Prostate gland (tissue), 2 donors: ENCODE results near the gene KRTAP2-2.
"Not testable (repeated sequence)": the region's sequence is repeated elsewhere in the genome, so short reads cannot be mapped to it uniquely, and the experiment has no call there.

Experiments
- CTCF ChIP-seq, 4 experiments: fragments of 200-600 bp in 2 of 4; fragments of 450-650 bp in 2 of 4; sonication (generic) in 2 of 4; IDR thresholded peaks; 1 replicate in 3 of 4; 2 replicates in 1 of 4; pipeline ENCODE4 v1.5.1; 2016 to 2019; ENCODE audit warnings: antibody characterized with exemption in 4 of 4, mild to moderate bottlenecking in 2 of 4, moderate library complexity in 2 of 4
- POLR2A ChIP-seq: fragments of 450-650 bp; IDR thresholded peaks from one replicate; pipeline ENCODE4 v1.6.1; 2016; ENCODE audit warnings: antibody characterized with exemption, mild to moderate bottlenecking
- POLR2AphosphoS5 ChIP-seq: sonication (generic); formaldehyde crosslinking; IDR thresholded peaks from one replicate; pipeline ENCODE4 v1.6.1; 2017; ENCODE audit warnings: antibody characterized with exemption

DNA sequence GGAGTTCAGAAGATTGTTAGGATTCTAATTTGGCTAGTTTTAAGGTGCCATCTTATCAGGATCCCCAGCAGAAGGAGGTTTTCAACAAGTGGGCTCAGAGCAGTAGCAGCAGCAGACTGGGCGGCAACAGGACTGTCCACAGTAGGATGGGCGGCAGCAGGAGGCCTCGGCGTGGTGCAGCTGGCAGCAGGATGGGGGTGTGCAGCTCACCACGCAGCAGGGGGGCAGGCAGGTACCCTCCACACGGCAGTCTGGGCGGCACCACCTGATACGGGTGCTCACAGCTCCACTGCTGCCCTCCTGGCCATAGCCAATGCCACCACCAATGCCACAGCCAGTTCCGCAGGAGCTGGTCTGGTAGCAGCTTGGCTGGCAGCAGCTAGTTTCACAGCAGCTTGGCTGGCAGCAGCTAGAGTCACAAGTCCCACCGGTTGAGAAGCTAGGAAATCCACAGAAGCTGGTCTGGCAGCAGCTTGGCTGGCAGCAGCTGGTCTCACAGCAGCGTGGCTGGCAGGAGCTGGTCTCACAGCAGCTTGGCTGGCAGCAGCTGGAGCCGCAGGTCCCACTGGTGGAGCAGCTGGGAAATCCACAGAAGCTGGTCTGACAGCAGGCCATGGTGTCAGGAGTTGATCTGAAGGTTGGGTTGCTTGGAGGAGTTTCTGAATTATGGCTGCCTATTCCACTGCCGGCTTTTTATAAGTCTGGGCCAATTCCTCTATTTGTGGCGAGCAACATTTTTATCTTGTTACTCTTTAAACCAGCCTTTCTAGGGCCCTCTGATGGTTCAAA lies 14.1 kb downstream of the KRTAP2-2 start, which contains the start of gene KRTAP1-1:
- not testable (repeated sequence) for TF ChIP-seq CTCF (IDR thresholded peaks at IDR 0.05); POLR2A; POLR2AphosphoS5
